ENCODE data around the gene SEMA4F.

SEMA4F gene

GRCh38 chr2:74668087-74668486 lies 14.0 kb downstream of the SEMA4F start:
- DNase-seq, result no peak

GRCh38 chr2:74670263-74670662 lies 16.2 kb downstream of the SEMA4F start:
- DNase-seq, result no peak

- no peak for DNase-seq
These were observed 17.4 kb downstream of the SEMA4F start for GRCh38 chr2:74671479-74671878.

GRCh38 chr2:74673826-74674528 lies 19.9 kb downstream of the SEMA4F start:
- DNase-seq, result no peak

- DNase-seq, result no peak
These were observed 21.0 kb downstream of the SEMA4F start for GRCh38 chr2:74675090-74675489.

GRCh38 chr2:74676331-74676730 lies 22.3 kb downstream of the SEMA4F start:
- no peak for DNase-seq

- no peak for DNase-seq
These were observed 25.6 kb downstream of the SEMA4F start for GRCh38 chr2:74679615-74680014.

GRCh38 chr2:74682501-74682900 lies 28.5 kb downstream of the SEMA4F start:
- DNase-seq, result no peak

GRCh38 chr2:74685408-74685807 lies 31.4 kb downstream of the SEMA4F start:
- no peak for DNase-seq

GRCh38 chr2:74688881-74689280 lies 34.8 kb downstream of the SEMA4F start:
- DNase-seq, result no peak

GRCh38 chr2:74689671-74690070 lies 35.6 kb downstream of the SEMA4F start:
- DNase-seq, result no peak

- peak; percentile 45 for DNase-seq
These were observed 36.5 kb downstream of the SEMA4F start for GRCh38 chr2:74690571-74690970.

GRCh38 chr2:74691929-74692328 lies 37.9 kb downstream of the SEMA4F start:
- no peak for DNase-seq

- DNase-seq, result no peak
These were observed 39.2 kb downstream of the SEMA4F start for GRCh38 chr2:74693213-74693612.

GRCh38 chr2:74693668-74694067 lies 39.6 kb downstream of the SEMA4F start:
- DNase-seq, result no peak

GRCh38 chr2:74694281-74694680 lies 40.2 kb downstream of the SEMA4F start:
- no peak for DNase-seq

GRCh38 chr2:74695663-74696062 lies 41.6 kb downstream of the SEMA4F start:
- DNase-seq, result no peak

GRCh38 chr2:74696829-74697228 lies 42.8 kb downstream of the SEMA4F start:
- no peak for DNase-seq

- no peak for DNase-seq
These were observed 46.8 kb downstream of the SEMA4F start for GRCh38 chr2:74700643-74701372.

GRCh38 chr2:74702001-74702715 lies 48.1 kb downstream of the SEMA4F start:
- DNase-seq, result no peak

- DNase-seq, result no peak
These were observed 49.3 kb downstream of the SEMA4F start for GRCh38 chr2:74703373-74703772.

GRCh38 chr2:74704216-74704615 lies 50.2 kb downstream of the SEMA4F start:
- DNase-seq, result no peak

GRCh38 chr2:74706741-74707140 lies 52.7 kb downstream of the SEMA4F start:
- DNase-seq, result no peak

GRCh38 chr2:74707837-74708236 lies 53.8 kb downstream of the SEMA4F start:
- DNase-seq, result no peak

Data from NCI-H69 (cell line).